SK-N-MC (cell line): ENCODE measurements around the gene CSNK1D.

Experiments used
- EZH2 ChIP-seq: fragments of 200-600 bp; sonication (generic); IDR thresholded peaks from one replicate; pipeline ENCODE4 v1.6.1; 2017; ENCODE audit warnings: antibody characterized with exemption
- FOXP2 ChIP-seq: optimal IDR thresholded peaks from 2 replicates; pipeline ENCODE3; 2011; ENCODE audit warnings: mild to moderate bottlenecking, moderate library complexity; ENCODE audit not compliant: insufficient read depth; ENCODE audit errors: extremely low read length, control extremely low read depth
- POLR2AphosphoS5 ChIP-seq: IDR thresholded peaks from 2 replicates; pipeline ENCODE4 v1.6.1; 2012; ENCODE audit warnings: mild to moderate bottlenecking, low read depth, low read length, borderline replicate concordance

- TF ChIP-seq EZH2 (no peak), POLR2AphosphoS5 (no peak), FOXP2 (no peak)
Measured at GRCh38 chr17:82272495-82273326, 789 bp downstream of the CSNK1D start.
